ENCODE data around the gene CKAP2L. TPM values are rescaled to one million over a fixed set of nuclear protein-coding genes. Genes with fewer than 3 reads are reported as not detected.

The CKAP2L gene
- total and polyA plus RNA-seq, 9 of the 15 experiments (the other 6 are each of a cell fraction or from before 2014, with no cell fraction given) = 10.4 to 21.9 (median 14.2) TPM

GRCh38 chr2:112690853-112691401 lies 73.5 kb downstream of the CKAP2L start (continued):
- TF ChIP-seq CREB5 (CRISPR knock-in tag; IDR thresholded peaks at IDR 0.05) (no peak), SP2 (IDR thresholded peaks at IDR 0.05; ENCODE audit: extremely low read depth, low read depth, low read length, poor library complexity, severe bottlenecking) (no peak), RB1 (IDR thresholded peaks at IDR 0.05; ENCODE audit: low read depth) (0 out of 2 replicates have a peak, but pooled peaks have one; percentile 37), HLTF (IDR thresholded peaks at IDR 0.05) (no peak), E2F8 (IDR thresholded peaks at IDR 0.05; ENCODE audit: low read depth, partially characterized antibody) (no peak), BHLHE40 (IDR thresholded peaks at IDR 0.05; ENCODE audit: low read length) (0 out of 2 replicates have a peak, but pooled peaks have one; percentile 6), MEIS2 (IDR thresholded peaks at IDR 0.05; ENCODE audit: partially characterized antibody) (no peak), CAMTA2 (CRISPR knock-in tag; conservative IDR thresholded peaks at IDR 0.05) (no peak), ATF6 (CRISPR knock-in tag; IDR thresholded peaks at IDR 0.05) (no peak), STAG1 (CRISPR knock-in tag; IDR thresholded peaks at IDR 0.05; ENCODE audit: borderline replicate concordance) (no peak), GTF2F1 (IDR thresholded peaks at IDR 0.05; ENCODE audit: low read depth, low read length) (no peak), SMAD4 (CRISPR knock-in tag; conservative IDR thresholded peaks at IDR 0.05) (0 out of 2 replicates have a peak, but pooled peaks have one; percentile 22), ZNF785 (CRISPR knock-in tag; IDR thresholded peaks at IDR 0.05) (no peak), JUND (IDR thresholded peaks at IDR 0.05; ENCODE audit: borderline replicate concordance, low read depth, low read length) (no peak), JUND (tag; IDR thresholded peaks at IDR 0.05; ENCODE audit: borderline replicate concordance, low read depth, low read length) (peak; percentile 35; the same call in 1 of the 3 replicates), ZNF644 (tag; IDR thresholded peaks at IDR 0.05; ENCODE audit: low read depth) (no peak), ZNF12 (CRISPR knock-in tag; IDR thresholded peaks at IDR 0.05) (no peak), ARHGAP35 (IDR thresholded peaks at IDR 0.05; ENCODE audit: partially characterized antibody) (no peak), BRD9 (IDR thresholded peaks at IDR 0.05; ENCODE audit: low read depth, partially characterized antibody) (peak; percentile 58)
- TF ChIP-seq, protein P1, sequence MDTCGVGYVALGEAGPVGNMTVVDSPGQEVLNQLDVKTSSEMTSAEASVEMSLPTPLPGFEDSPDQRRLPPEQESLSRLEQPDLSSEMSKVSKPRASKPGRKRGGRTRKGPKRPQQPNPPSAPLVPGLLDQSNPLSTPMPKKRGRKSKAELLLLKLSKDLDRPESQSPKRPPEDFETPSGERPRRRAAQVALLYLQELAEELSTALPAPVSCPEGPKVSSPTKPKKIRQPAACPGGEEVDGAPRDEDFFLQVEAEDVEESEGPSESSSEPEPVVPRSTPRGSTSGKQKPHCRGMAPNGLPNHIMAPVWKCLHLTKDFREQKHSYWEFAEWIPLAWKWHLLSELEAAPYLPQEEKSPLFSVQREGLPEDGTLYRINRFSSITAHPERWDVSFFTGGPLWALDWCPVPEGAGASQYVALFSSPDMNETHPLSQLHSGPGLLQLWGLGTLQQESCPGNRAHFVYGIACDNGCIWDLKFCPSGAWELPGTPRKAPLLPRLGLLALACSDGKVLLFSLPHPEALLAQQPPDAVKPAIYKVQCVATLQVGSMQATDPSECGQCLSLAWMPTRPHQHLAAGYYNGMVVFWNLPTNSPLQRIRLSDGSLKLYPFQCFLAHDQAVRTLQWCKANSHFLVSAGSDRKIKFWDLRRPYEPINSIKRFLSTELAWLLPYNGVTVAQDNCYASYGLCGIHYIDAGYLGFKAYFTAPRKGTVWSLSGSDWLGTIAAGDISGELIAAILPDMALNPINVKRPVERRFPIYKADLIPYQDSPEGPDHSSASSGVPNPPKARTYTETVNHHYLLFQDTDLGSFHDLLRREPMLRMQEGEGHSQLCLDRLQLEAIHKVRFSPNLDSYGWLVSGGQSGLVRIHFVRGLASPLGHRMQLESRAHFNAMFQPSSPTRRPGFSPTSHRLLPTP (IDR thresholded peaks at IDR 0.05; ENCODE audit: borderline replicate concordance, extremely low read depth, insufficient read length) = no peak
